GM13977 (cell line): ENCODE results near the gene ERMP1.

ENCODE experiments used
- DNase-seq: peaks from one replicate; pipeline ENCODE4 v3.0.0; 2012; ENCODE audit warnings: low spot score
- CTCF ChIP-seq: IDR thresholded peaks from 2 replicates; pipeline ENCODE4 v1.5.1; 2012; ENCODE audit warnings: mild to moderate bottlenecking, control low read depth; ENCODE audit not compliant: insufficient read depth; ENCODE audit errors: extremely low read depth, missing control alignments
- in situ Hi-C: fragments of 300-500 bp; cut with MboI; formaldehyde crosslinking; loops from one replicate; pipeline ENCODE4 v1.12.0; 2022; ENCODE audit warnings: low sequenced_read_pairs, low pct_unique_long_range_greater_than_20kb, mixed read lengths, inconsistent platforms; ENCODE audit not compliant: unreplicated experiment

The ERMP1 gene

GRCh38 chr9:5841771-5842573 lies 9.1 kb upstream of the ERMP1 start:
- in situ Hi-C loops = no loop called here
- DNase-seq = no peak
- no peak for TF ChIP-seq CTCF

- in situ Hi-C loops = no loop called here
- DNase-seq = no peak
- TF ChIP-seq CTCF = no peak
These were observed 7.9 kb upstream of the ERMP1 start for GRCh38 chr9:5840788-5841187.

GRCh38 chr9:5839572-5839902 lies 6.6 kb upstream of the ERMP1 start:
- TF ChIP-seq CTCF = no peak
- DNase-seq = no peak
- in situ Hi-C loops = no loop called here

- DNase-seq = no peak
- no peak for TF ChIP-seq CTCF
- in situ Hi-C loops = no loop called here
These were observed 6.1 kb upstream of the ERMP1 start for GRCh38 chr9:5838884-5839571.

GRCh38 chr9:5835808-5836207 lies 2.9 kb upstream of the ERMP1 start:
- TF ChIP-seq CTCF = no peak
- in situ Hi-C loops = no loop called here
- no peak for DNase-seq

- no peak for DNase-seq
- in situ Hi-C loops = no loop called here
- TF ChIP-seq CTCF = no peak
These were observed 1.3 kb upstream of the ERMP1 start for GRCh38 chr9:5834214-5834613.
